CD4-positive, alpha-beta T cell treated with Interleukin-4 for 4 hours (primary cell): ENCODE results near the gene CCDC50.

Experiments
- DNase-seq: peaks from one replicate; pipeline ENCODE4 v3.0.0-alpha.2; 2020

CCDC50 gene

GRCh38 chr3:191383124-191383523 lies 53.9 kb downstream of the CCDC50 start:
- no peak for DNase-seq

- no peak for DNase-seq
Observed at GRCh38 chr3:191385101-191385500, 55.9 kb downstream of the CCDC50 start.

GRCh38 chr3:191387441-191388077 lies 58.4 kb downstream of the CCDC50 start:
- no peak for DNase-seq

GRCh38 chr3:191388823-191389222 lies 59.6 kb downstream of the CCDC50 start:
- no peak for DNase-seq

GRCh38 chr3:191390580-191390979 lies 61.4 kb downstream of the CCDC50 start:
- DNase-seq: no peak

GRCh38 chr3:191391861-191392808 lies 62.9 kb downstream of the CCDC50 start:
- no peak for DNase-seq

DNA sequence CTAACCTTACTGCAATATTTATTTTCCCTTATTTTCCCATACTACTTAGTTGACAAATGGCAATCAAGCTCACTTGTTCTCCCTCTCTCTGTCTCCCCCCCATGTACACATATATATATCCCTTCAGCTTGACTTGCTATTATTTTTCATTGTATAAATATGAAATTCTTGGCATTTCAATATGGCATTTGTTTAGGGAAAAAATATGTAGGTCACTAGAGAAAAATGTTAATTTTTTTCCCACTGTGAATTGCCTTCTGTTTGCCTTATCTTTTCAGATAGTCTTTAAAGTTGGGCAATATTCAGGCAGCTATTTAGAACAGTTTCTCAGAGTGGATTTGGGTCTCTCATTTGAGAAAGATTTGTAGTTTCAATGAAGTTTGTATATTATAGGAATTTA lies 64.0 kb downstream of the CCDC50 start:
- DNase-seq: no peak

- DNase-seq: no peak
Observed at GRCh38 chr3:191397771-191398170, 68.6 kb downstream of the CCDC50 start.

DNA sequence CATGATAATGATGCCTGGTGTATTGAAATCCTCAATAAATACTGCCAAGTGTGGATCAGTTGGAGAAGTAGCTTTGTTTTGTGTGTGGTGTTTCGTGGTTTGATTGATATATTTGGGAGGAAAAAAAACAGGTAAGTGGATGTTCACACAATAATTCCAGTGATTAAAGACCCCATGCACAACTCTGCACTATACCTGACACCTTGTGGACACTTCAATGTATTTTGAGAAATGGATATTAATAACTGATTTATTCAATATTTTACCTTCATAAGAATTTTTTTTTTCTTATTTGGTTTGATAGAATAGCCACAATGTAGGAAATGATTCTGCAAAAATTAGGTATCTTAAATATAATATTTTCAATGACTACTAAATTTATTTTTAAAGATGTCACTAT lies 69.4 kb downstream of the CCDC50 start:
- no peak for DNase-seq

DNA sequence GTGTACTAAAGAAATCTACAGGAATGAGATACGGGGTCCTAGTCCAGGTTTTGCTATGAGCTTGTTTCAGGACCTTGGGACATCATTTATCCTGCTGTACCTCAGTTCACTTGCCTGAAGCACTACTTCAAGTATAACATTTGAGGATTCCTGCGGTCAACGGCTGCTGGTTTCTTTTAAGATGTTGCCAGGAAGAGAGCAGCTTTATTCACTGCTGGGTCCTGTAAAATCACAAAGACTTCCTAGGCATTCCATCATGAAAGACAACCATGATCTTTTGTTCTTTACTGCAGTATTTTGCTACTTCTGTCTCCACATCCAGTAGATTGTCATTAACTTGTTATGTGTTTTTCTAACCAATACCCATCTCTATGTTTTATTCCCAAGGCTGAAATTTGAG lies 70.7 kb downstream of the CCDC50 start:
- DNase-seq: no peak

GRCh38 chr3:191401775-191402357 lies 72.7 kb downstream of the CCDC50 start:
- no peak for DNase-seq

DNA sequence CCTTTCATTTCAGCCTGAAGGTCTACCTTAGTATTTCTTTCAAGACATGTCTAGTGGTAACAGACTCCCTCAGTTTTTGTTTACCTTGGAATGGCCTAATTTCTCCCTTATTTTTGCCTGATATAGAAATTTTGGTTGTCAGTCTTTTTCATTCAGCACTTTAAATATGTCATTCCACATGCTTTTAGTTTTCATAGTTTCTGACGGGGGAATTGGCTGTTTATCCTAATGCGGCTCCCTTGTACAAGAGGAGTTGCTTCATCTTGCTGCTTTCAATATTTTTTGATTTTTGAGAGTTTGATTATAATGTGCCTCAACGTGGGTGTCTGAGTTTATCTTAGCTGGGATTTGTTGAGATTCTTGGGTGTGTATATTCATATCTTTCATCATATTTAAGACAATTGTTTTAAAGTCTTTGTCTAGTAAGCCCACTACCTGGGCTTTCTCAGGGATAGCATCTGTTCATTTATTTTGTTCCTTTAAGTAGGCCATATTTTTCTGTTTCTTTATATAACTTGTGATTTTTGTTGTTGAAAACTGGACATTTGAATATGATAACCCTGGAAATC lies 80.7 kb downstream of the CCDC50 start:
- no peak for DNase-seq

DNA sequence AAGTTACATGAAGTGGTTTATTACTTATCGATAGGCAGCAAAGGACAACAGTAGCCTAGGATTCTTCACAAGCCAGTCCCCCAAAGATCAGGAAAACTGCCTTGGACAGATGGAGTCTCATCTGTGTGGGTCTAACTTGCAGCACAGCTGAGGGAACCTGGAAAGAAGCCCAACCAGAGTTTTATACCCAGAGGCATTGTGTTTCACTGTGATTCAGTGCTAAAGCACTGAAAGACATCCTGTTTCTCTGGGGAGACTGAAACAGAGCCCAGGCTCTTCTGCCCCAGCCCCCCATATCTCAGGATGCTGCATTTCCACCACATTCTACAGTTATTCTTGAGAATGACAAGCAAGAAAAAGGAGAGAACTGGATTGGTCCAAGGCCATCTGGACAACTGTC lies 83.6 kb downstream of the CCDC50 start:
- DNase-seq: no peak

DNA sequence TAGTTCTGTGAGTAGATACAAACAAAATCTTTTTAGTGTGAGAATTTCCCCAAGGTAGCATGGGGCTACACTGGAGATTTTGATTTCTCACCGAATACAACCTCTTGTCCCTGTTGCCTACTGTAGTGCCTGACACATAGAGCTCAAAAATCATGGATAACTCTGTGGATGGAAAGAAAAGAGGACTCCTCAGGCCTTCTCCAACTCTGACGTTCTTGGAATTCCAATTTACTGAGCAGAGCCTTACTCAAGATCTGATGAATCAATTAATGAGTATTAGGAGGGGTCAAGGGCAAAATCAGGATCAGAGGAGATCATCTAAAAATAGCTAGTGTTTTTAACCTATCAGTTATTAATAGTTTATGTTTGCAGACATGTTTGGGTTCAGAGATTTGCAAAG lies 85.1 kb downstream of the CCDC50 start:
- DNase-seq: no peak

- no peak for DNase-seq
Observed at GRCh38 chr3:191414732-191415131, 85.5 kb downstream of the CCDC50 start.

- DNase-seq: no peak
Observed at GRCh38 chr3:191415566-191415965, 86.4 kb downstream of the CCDC50 start.

- DNase-seq: no peak
Observed at GRCh38 chr3:191417457-191417729, 88.2 kb downstream of the CCDC50 start.

GRCh38 chr3:191420771-191421170 lies 91.6 kb downstream of the CCDC50 start:
- DNase-seq: no peak

- no peak for DNase-seq
Observed at GRCh38 chr3:191424881-191425280, 95.7 kb downstream of the CCDC50 start.

DNA sequence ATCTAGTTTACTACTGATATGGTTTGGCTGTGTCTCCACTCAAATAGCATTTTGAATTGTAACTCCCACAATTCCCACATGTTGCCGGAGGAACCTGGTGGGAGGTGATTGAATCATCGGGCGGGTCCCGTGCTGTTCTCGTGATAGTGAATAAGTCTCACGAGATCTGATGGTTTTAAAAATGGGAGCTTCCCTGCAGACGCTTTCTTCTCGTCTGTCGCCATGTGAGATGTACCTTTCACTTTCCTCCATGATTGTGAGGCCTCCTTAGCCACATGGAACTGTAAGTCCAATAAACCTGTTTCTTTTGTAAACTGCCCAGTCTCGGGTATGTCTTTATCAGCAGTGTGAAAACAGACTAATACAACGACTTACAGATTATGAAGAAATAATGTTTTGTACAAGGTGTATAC lies 96.1 kb downstream of the CCDC50 start:
- DNase-seq: no peak

- DNase-seq: no peak
Observed at GRCh38 chr3:191426311-191426710, 97.1 kb downstream of the CCDC50 start.

DNA sequence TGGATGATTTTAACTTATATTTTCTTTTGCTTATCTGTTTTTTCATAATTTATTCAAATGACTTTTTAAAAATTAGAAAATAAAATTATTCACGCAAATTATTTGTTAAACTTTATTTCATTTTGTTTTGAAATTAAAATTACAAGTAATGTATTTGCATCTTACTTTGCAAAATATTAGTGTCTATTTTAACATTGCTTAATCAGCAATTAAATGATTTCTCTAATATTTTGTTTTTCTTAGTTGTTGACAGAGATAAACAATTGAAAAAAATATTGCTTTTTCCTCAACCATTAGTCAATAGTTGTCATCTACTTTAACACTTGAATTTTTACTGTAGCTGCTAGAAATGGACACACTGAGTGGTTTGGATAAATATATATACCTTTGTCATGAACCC lies 99.0 kb downstream of the CCDC50 start:
- no peak for DNase-seq

- DNase-seq: no peak
Observed at GRCh38 chr3:191430103-191430502, 100.9 kb downstream of the CCDC50 start.
